Right ventricle myocardium superior (tissue), 1 donor: Measurements from ENCODE around the gene LMBRD2. TPM values are rescaled to one million over a fixed set of nuclear protein-coding genes. Genes with fewer than 3 reads are reported as not detected.

ENCODE experiments used
- ATAC-seq: fragments of 200-7000 bp; cut with Tn5 transposase; one replicate; pipeline ENCODE4 v1.9.1; 2020; ENCODE audit warnings: mild to moderate bottlenecking; ENCODE audit not compliant: poor library complexity
- DNase-seq: peaks from one replicate; pipeline ENCODE4 v3.0.0-alpha.2; 2020
- intact Hi-C: fragments of 100-400 bp; cut with DNase I; formaldehyde crosslinking; loops from one replicate; pipeline ENCODE4 v1.11.2; 2022
- microRNA-seq: library from miRNA; unstranded; fragments of <30 nt; microRNA quantifications from one replicate; pipeline ENCODE4 v1.2.0, GENCODE V29; 2020
- total RNA-seq: library from RNA; stranded (reverse); fragmentation: NEBNext Ultra II Directional; extraction: Animal tissue kit (Norgen Biotek cat#: 25700); gene quantifications from one replicate; pipeline ENCODE4 v1.2.1, GENCODE V29; 2021
- donor health status: DM: no; HTN: yes; CAD: no; lungs with severe emphysema.

The LMBRD2 gene
- total RNA-seq, 1 donor from 2014 or later, result 9.5 TPM

DNA sequence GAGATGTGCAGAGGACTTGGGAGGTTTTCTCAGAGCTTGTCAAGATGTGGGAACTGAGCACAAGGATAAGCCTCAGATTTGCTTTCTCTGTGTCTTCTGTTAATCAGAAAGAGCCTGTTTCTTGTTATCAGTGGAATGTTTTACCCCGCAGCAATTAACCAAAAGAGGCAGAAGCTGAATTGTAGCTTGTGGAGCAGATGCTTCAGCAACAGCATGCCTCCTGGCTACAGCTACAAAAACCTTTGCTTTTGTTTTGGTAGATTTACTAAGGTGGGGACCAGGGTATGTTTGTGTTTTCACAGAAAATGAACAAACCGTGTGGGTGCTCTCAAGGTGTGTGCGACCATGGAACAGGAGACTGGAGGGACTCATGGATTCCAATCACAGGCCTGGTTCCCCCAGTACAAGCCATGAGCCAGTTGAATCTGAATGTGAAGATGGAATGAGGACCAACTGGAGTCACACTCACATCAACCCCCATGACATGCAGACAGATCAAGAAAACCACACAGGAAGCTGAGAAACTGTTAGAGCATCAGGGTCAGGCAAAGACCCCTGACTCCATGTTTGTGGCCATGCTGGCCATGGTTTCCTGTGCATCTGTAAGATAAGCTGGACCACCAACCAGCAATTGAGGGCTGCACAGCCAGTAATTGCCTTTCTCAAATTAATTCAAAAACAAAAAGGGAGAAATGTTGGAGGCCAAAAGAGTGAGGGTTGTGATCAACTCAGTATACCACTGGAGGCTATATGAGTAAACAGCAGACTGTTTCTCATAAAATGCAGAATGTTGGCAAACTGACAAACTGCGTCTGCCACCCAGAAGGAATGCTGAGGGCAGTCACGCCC is 91.9 kb downstream of the LMBRD2 start:
- ATAC-seq, result no peak
- no peak for DNase-seq

DNA sequence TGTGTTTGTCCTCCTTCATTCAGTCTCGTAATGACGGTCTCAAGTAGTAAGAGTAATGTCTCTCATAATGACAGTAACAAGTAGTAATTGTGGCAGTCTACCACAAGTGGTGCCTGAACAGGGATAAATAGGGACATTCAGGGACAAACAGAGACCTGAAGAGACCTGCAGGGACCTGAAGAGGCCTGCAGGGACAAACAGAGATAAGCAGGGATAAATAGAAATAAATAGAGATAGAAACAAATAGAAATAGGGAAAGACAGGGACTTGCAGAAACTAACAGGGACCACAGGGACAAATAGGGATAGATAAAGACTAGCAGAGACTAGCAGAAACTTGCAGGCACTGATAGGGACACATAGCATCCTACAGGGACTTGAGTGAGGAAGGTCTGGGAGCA is 92.9 kb downstream of the LMBRD2 start:
- intact Hi-C loops, result no loop called here
- ATAC-seq (no peak), DNase-seq (no peak)

More for the DNA sequence above, 91.9 kb downstream of the LMBRD2 start:
- intact Hi-C loops, result no loop called here

DNA sequence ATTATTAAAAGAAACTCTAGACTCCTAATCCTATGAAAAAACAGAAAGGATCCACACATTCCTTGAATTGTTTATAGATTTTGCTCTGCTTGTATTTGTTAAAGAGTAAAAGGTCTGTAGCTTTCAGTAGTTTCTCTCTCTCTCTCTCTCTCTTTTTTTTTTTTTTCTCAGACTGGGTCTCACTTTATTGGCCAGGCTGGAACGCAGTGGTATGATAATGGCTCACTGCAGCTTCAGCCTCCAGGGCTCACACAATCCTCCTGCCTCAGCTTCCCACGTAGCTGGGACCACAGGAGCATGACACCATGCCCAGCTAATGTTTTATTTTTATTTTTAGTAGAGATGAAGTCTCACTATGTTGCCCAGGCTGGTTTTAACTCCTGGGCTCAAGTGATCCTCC is 94.3 kb downstream of the LMBRD2 start:
- ATAC-seq (no peak), DNase-seq (no peak)
- intact Hi-C loops, result no loop called here

DNA sequence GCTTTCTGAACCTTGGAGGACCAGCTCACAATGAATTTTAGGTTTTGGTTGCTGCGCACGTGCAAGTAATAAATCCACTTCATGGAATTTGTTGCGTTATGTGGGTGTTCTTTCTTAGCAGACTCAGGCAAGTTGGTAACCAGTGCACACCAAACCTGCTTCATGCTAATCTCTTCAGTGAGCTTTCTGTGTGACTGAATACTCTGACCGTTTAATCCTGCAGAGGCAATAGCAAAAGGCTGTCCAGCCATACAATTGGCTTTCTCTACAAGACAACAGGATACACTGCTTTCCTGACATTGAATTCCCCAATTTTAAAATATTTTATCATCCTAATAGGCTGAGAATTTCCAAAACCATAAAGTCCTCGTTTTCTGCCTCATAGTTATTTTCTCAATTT is 95.3 kb downstream of the LMBRD2 start:
- no peak for ATAC-seq
- intact Hi-C loops, result no loop called here
- no peak for DNase-seq

DNA sequence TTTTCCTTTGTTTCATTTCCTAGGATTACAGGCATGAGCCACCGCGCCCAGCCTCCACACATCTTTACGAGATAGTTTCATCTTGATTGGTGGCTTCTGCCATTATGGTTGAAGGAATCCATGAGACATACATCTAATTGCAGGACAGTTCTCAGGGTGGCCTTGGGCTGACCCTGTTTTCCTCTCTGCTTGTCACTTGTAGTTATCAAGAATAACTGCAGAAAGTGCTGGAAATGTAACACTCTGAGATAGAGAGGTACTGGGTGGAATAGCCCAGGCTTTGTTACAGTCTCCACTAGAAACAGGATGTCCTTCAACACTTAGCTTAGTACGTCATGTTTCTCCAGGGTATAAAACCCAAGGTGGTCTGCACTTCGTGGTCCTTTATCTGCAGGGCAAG is 95.7 kb downstream of the LMBRD2 start:
- DNase-seq (no peak), ATAC-seq (no peak)
- intact Hi-C loops, result no loop called here

DNA sequence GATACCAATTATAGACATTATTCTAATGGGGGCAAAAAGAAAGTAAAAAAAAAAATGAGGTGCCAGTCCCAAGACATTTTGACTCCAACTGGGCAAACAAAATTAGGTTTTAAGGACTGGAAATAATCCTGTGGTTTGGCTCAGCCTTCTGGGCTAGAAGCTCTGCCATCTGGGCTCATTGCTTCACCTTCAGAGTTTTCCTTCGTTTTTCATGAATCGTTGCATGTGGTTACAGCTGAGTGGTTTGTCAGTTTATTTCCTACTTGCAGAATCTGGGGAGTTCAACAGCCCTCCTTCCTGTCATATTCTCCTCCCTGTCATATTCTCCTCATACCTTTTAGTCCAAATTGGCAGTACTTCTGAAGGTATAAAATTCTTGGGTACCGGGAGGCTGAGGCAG is 97.0 kb downstream of the LMBRD2 start:
- ATAC-seq, result no peak
- intact Hi-C loops, result no loop called here
- no peak for DNase-seq

DNA sequence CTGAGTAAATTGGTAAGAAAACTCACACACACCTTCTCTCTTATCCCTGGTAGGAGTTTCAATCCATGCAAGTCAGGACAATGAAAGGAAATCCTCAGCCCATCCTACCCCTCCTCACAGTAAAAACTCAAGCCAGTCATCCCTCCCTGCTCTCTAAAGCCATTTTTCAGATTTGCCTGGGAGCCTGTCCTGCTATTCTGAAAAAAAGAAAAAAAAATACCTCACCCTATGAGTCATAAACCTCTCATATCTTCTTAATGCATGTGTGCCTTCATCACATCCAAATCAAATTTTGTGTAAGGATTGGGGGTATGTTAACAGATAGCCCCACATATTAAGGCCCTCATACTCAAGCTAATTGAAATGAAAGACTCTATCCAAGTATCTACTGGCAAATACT is 99.1 kb downstream of the LMBRD2 start:
- DNase-seq (no peak), ATAC-seq (no peak)
- intact Hi-C loops, result no loop called here

DNA sequence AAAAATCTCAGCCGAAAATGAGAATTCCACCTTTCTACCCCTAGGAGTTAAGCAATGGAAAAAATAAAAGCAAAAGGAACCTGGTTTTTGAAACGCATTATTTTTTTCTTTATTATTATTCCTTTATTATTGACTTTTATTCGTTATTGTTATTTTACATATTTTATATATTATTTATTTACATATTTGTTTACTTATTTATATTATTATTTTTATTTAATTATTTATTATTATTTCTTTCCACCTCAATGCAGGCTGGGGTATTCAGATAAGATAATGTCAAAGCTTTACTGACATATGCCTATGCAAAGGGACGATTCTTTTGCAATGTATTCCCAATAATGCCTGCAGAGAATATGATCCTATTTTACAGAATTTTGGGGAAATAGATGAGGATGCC is 101.7 kb downstream of the LMBRD2 start:
- DNase-seq (no peak), ATAC-seq (no peak)
- intact Hi-C loops, result no loop called here

Small RNA genes lying within 50 kb of the gene (microRNA-seq; reads per million reads assigned to microRNA genes)
- 1.3 reads per million for gene MIR580

Other genes with a start within 250 kb of the LMBRD2 start
- gene CAPSL, start 213.3 kb downstream of the LMBRD2 start, total RNA-seq, result not detected
- not detected for gene UGT3A1, start 160.5 kb downstream of the LMBRD2 start, total RNA-seq
- not detected for gene UGT3A2, start 85.0 kb downstream of the LMBRD2 start, total RNA-seq
- 4.7 TPM for gene SKP2, start 224 bp upstream of the LMBRD2 start, total RNA-seq
- gene NADK2, start 90.0 kb upstream of the LMBRD2 start, total RNA-seq, result 37.3 TPM
- 0.38 TPM for gene RANBP3L, start 150.0 kb upstream of the LMBRD2 start, total RNA-seq